AG10803 (cell line): ENCODE measurements around the gene SYT5.

Experiments used
- DNase-seq: peaks from one replicate; pipeline ENCODE4 v3.0.0; 2010; ENCODE audit warnings: low read depth
- H3K4me3 ChIP-seq: 2 replicates; pipeline ENCODE4 v1.5.1; 2011; ENCODE audit warnings: mild to moderate bottlenecking, low read length, control low read depth
- CTCF ChIP-seq: conservative IDR thresholded peaks from 2 replicates; pipeline ENCODE4 v1.5.1; 2011; ENCODE audit warnings: mild to moderate bottlenecking, low read length, control low read depth, inconsistent platforms

SYT5 gene

GRCh38 chr19:55136399-55137102, 43.5 kb downstream of the SYT5 start:
- H3K4me3 ChIP-seq: no peak overlapping the region
- no peak for TF ChIP-seq CTCF
- no peak for DNase-seq

- DNase-seq: no peak
- no peak for TF ChIP-seq CTCF
- H3K4me3 ChIP-seq: no peak overlapping the region
Measured at GRCh38 chr19:55134736-55135135, 45.4 kb downstream of the SYT5 start.

- no peak for TF ChIP-seq CTCF
- no peak overlapping the region for H3K4me3 ChIP-seq
- DNase-seq: no peak
Measured at GRCh38 chr19:55133639-55134444, 46.2 kb downstream of the SYT5 start.

- DNase-seq: no peak
- peak; percentile 11; the same call in 1 of the 2 replicates for TF ChIP-seq CTCF
- no peak overlapping the region for H3K4me3 ChIP-seq
Measured at GRCh38 chr19:55132453-55133129, 47.5 kb downstream of the SYT5 start.

- TF ChIP-seq CTCF: no peak
- peak; percentile 71 for DNase-seq
- H3K4me3 ChIP-seq: no peak overlapping the region
Measured at GRCh38 chr19:55131421-55131820, 48.7 kb downstream of the SYT5 start.
